Liver (tissue), 9 donors: Measurements from ENCODE around the gene EFNB3. TPM values are rescaled to one million over a fixed set of nuclear protein-coding genes. Genes with fewer than 3 reads are reported as not detected.

Experiments
- DNase-seq: peaks from one replicate; pipeline ENCODE4 v3.0.0-alpha.2; 2017; ENCODE audit warnings: low spot score
- H3K27ac ChIP-seq, 2 donors: one replicate each; pipeline ENCODE4 v1.7.0; 2013; ENCODE audit warnings: inconsistent platforms in 2 of 2, low read length in 2 of 2, control low read depth in 1 of 2, low read depth in 1 of 2, mild to moderate bottlenecking in 1 of 2
- H3K27me3 ChIP-seq, 4 donors: one replicate each; pipeline versions ENCODE4 v1.6.1 to v1.7.0; 2013; ENCODE audit warnings: low read length in 3 of 4, inconsistent platforms in 1 of 4, mild to moderate bottlenecking in 1 of 4, moderate library complexity in 1 of 4; ENCODE audit not compliant: control insufficient read depth in 4 of 4, insufficient read depth in 4 of 4
- H3K36me3 ChIP-seq, 4 donors: one replicate each; pipeline versions ENCODE4 v1.6.1 to v1.7.0; 2013; ENCODE audit warnings: low read length in 3 of 4, mild to moderate bottlenecking in 3 of 4, low read depth in 1 of 4, moderate library complexity in 1 of 4; ENCODE audit not compliant: control insufficient read depth in 4 of 4, insufficient read depth in 3 of 4
- H3K4me1 ChIP-seq, 4 donors: one replicate each; pipeline versions ENCODE4 v1.6.1 to v1.7.0; 2013; ENCODE audit warnings: low read length in 3 of 4, mild to moderate bottlenecking in 3 of 4, moderate library complexity in 1 of 4; ENCODE audit not compliant: control insufficient read depth in 4 of 4, insufficient read depth in 4 of 4
- H3K4me3 ChIP-seq, 3 donors: one replicate each; pipeline versions ENCODE4 v1.6.1 to v1.7.0; 2013; ENCODE audit warnings: low read length in 3 of 3, control low read depth in 1 of 3, low read depth in 1 of 3, mild to moderate bottlenecking in 1 of 3
- H3K9ac ChIP-seq, 2 donors: one replicate each; pipeline ENCODE4 v1.7.0; 2013; ENCODE audit warnings: low read length in 2 of 2, mild to moderate bottlenecking in 2 of 2, moderate library complexity in 2 of 2, control low read depth in 1 of 2, low read depth in 1 of 2
- H3K9me3 ChIP-seq, 4 donors: one replicate each; pipeline versions ENCODE4 v1.6.1 to v1.7.0; 2013; ENCODE audit warnings: low read length in 3 of 4; ENCODE audit not compliant: control insufficient read depth in 4 of 4
- ATF3 ChIP-seq: IDR thresholded peaks from 2 replicates; pipeline ENCODE4 v1.6.1; 2016; ENCODE audit warnings: antibody characterized with exemption
- CTCF ChIP-seq: fragments of 150-350 bp; IDR thresholded peaks from 2 replicates; pipeline ENCODE4 v1.5.1; 2017; ENCODE audit warnings: improper control_type of control experiment, low read depth, low read length; ENCODE audit not compliant: missing input control
- EGR1 ChIP-seq, 2 donors: IDR thresholded peaks; 2 replicates each; pipeline ENCODE4 v1.6.1; 2016 to 2018; ENCODE audit warnings: antibody characterized with exemption in 2 of 2, low read depth in 2 of 2
- FOXA1 ChIP-seq: IDR thresholded peaks from 2 replicates; pipeline ENCODE4 v1.6.1; 2016; ENCODE audit warnings: antibody characterized with exemption
- FOXA2 ChIP-seq: IDR thresholded peaks from 2 replicates; pipeline ENCODE4 v1.6.1; 2016; ENCODE audit warnings: antibody characterized with exemption
- GABPA ChIP-seq, 2 donors: IDR thresholded peaks in 1 of 2; conservative IDR thresholded peaks in 1 of 2; 2 replicates each; pipeline ENCODE4 v1.6.1; 2016; ENCODE audit warnings: antibody characterized with exemption in 2 of 2, mild to moderate bottlenecking in 1 of 2, moderate library complexity in 1 of 2
- HNF4A ChIP-seq, 2 donors: conservative IDR thresholded peaks; 2 replicates each; pipeline ENCODE4 v1.6.1; 2016; ENCODE audit warnings: antibody characterized with exemption in 2 of 2, mild to moderate bottlenecking in 2 of 2
- HNF4G ChIP-seq: IDR thresholded peaks from 2 replicates; pipeline ENCODE4 v1.6.1; 2016; ENCODE audit warnings: antibody characterized with exemption
- JUND ChIP-seq, 2 donors: IDR thresholded peaks; 2 replicates each; pipeline ENCODE4 v1.6.1; 2016; ENCODE audit warnings: antibody characterized with exemption in 2 of 2
- MAX ChIP-seq: IDR thresholded peaks from 2 replicates; pipeline ENCODE4 v1.6.1; 2016; ENCODE audit warnings: antibody characterized with exemption
- NR2F2 ChIP-seq: IDR thresholded peaks from 2 replicates; pipeline ENCODE4 v1.6.1; 2016; ENCODE audit warnings: antibody characterized with exemption
- RAD21 ChIP-seq, 2 donors: IDR thresholded peaks; 2 replicates each; pipeline ENCODE4 v1.6.1; 2016; ENCODE audit warnings: antibody characterized with exemption in 2 of 2, mild to moderate bottlenecking in 2 of 2
- REST ChIP-seq: IDR thresholded peaks from 2 replicates; pipeline ENCODE4 v1.6.1; 2016; ENCODE audit warnings: antibody characterized with exemption, mild to moderate bottlenecking
- RXRA ChIP-seq, 2 donors: IDR thresholded peaks; 2 replicates each; pipeline ENCODE4 v1.6.1; 2017 to 2018; ENCODE audit warnings: antibody characterized with exemption in 2 of 2, mild to moderate bottlenecking in 1 of 2
- SP1 ChIP-seq: IDR thresholded peaks from 2 replicates; pipeline ENCODE4 v1.6.1; 2018; ENCODE audit warnings: antibody characterized with exemption, mild to moderate bottlenecking
- TAF1 ChIP-seq: conservative IDR thresholded peaks from 2 replicates; pipeline ENCODE4 v1.6.1; 2016; ENCODE audit warnings: antibody characterized with exemption, mild to moderate bottlenecking
- YY1 ChIP-seq: IDR thresholded peaks from 2 replicates; pipeline ENCODE4 v1.6.1; 2016; ENCODE audit warnings: antibody characterized with exemption, mild to moderate bottlenecking
- ZBTB33 ChIP-seq: IDR thresholded peaks from 2 replicates; pipeline ENCODE4 v1.6.1; 2016; ENCODE audit warnings: antibody characterized with exemption
- WGBS: extraction: QIAGEN DNeasy Blood & Tissue Kit; methylation state at CpG from one replicate; pipeline ENCODE4 v1.1.7; 2013; 5-methylcytosine and 5-hydroxymethylcytosine counted together
- polyA plus RNA-seq, 2 donors: library from polyadenylated mRNA; stranded (reverse) in 1 of 2; unstranded in 1 of 2; fragments of 200-250 nt in 1 of 2; fragments of >200 nt in 1 of 2; fragmentation: Nextera tagmentation in 1 of 2; extraction: Ambion mirVana in 1 of 2; gene quantifications; one replicate each; pipeline versions ENCODE4 v1.2.1 to v1.2.3, GENCODE V29; 2013 to 2015
- total RNA-seq, 2 donors: library from RNA; depleted of rRNA; stranded (reverse); fragments of >200 nt; gene quantifications; one replicate each; pipeline ENCODE4 v1.2.3, GENCODE V29; 2014
- donor health status: healthy.
- donor health status: healthy.
- donor health status: healthy.
- donor health status: healthy.
- donor health status: healthy.

The EFNB3 gene
- total and polyA plus RNA-seq, 4 donors, result 0.19 to 0.80 (median 0.41) TPM

- Histone ChIP-seq H3K9me3 (no peaks in the 10 kb centered on the region), H3K27me3 (no peaks in the 10 kb centered on the region), H3K27ac (peak overlapping the region; percentile 93 to 98), H3K9ac (peak overlapping the region; percentile 93 to 98), H3K4me3 (peak overlapping the region; percentile 84 to 100 (median 85)), H3K36me3 (no peaks in the 10 kb centered on the region), H3K4me1 (peaks cover 4 to 31% (median 24%) of the 10 kb centered on the region in 4 donors)
- DNase-seq, result peak; percentile 81
- WGBS, result under 1% methylated on average over 30 of the region's 30 CpGs
- TF ChIP-seq FOXA2, result no peak
- peak; percentile 23 for TF ChIP-seq ZBTB33
- peak; percentile 54 to 78 for TF ChIP-seq GABPA (IDR thresholded peaks at IDR 0.05 in 1 of 2, conservative IDR thresholded peaks at IDR 0.05 in 1 of 2)
- TF ChIP-seq HNF4A (conservative IDR thresholded peaks at IDR 0.05), result no peak
- peak; percentile 15 to 50 for TF ChIP-seq JUND (IDR thresholded peaks at IDR 0.05)
- TF ChIP-seq RAD21 (IDR thresholded peaks at IDR 0.05), result no peak
- peak; percentile 29 for TF ChIP-seq ATF3
- TF ChIP-seq YY1, result peak; percentile 49
- TF ChIP-seq CTCF, result no peak
- peak; percentile 53 to 65 for TF ChIP-seq EGR1 (IDR thresholded peaks at IDR 0.05; ENCODE audit: low read depth in 2 of 2)
- TF ChIP-seq MAX, result peak; percentile 75
- TF ChIP-seq REST, result no peak
- no peak for TF ChIP-seq HNF4G
- TF ChIP-seq TAF1, result no peak
- no peak for TF ChIP-seq NR2F2
- TF ChIP-seq SP1, result no peak
- TF ChIP-seq FOXA1, result no peak
- peak in 1 of 2 donors; percentile 14 for TF ChIP-seq RXRA (IDR thresholded peaks at IDR 0.05)
These were observed 18.6 kb upstream of the EFNB3 start for GRCh38 chr17:7686222-7687071.
